HL-60 (cell line): ENCODE data around the gene API5.

Experiments
- DNase-seq, 2 experiments: peaks; one replicate each; pipeline ENCODE4 v3.0.0-alpha.2; 2010 to 2020; ENCODE audit warnings: low read depth in 1 of 2, low spot score in 1 of 2
- H3K27ac ChIP-seq: fragments of 250-450 bp; sonication (Bioruptor Pico); replicated peaks from 2 replicates; pipeline ENCODE4 v1.5.1; 2020; ENCODE audit warnings: mild to moderate bottlenecking, moderate library complexity
- H3K27me3 ChIP-seq: fragments of 250-450 bp; sonication (Bioruptor Pico); 2 replicates; pipeline ENCODE4 v1.5.1; 2021; ENCODE audit warnings: mild to moderate bottlenecking, moderate library complexity; ENCODE audit not compliant: insufficient read depth, poor library complexity, severe bottlenecking
- H3K4me3 ChIP-seq: replicated peaks from 2 replicates; pipeline ENCODE4 v1.5.1; 2011; ENCODE audit warnings: mild to moderate bottlenecking, control low read depth, low read length; ENCODE audit not compliant: insufficient read depth
- CTCF ChIP-seq: IDR thresholded peaks from one replicate; pipeline ENCODE4 v1.5.1; 2011; ENCODE audit warnings: low read length, control low read depth, inconsistent platforms; ENCODE audit not compliant: insufficient read depth
- GABPA ChIP-seq: IDR thresholded peaks from 2 replicates; pipeline ENCODE4 v1.6.1; 2012; ENCODE audit warnings: low read depth
- POLR2AphosphoS5 ChIP-seq: IDR thresholded peaks from 2 replicates; pipeline ENCODE4 v1.6.1; 2012; ENCODE audit warnings: low read depth
- SPI1 ChIP-seq: IDR thresholded peaks from 2 replicates; pipeline ENCODE4 v1.6.1; 2012; ENCODE audit warnings: low read depth, mild to moderate bottlenecking, borderline replicate concordance
- TF ChIP-seq, protein P1 (sequence below): IDR thresholded peaks from 2 replicates; pipeline ENCODE4 v1.6.1; 2012; ENCODE audit warnings: low read depth; ENCODE audit not compliant: insufficient replicate concordance

Gene API5

DNA sequence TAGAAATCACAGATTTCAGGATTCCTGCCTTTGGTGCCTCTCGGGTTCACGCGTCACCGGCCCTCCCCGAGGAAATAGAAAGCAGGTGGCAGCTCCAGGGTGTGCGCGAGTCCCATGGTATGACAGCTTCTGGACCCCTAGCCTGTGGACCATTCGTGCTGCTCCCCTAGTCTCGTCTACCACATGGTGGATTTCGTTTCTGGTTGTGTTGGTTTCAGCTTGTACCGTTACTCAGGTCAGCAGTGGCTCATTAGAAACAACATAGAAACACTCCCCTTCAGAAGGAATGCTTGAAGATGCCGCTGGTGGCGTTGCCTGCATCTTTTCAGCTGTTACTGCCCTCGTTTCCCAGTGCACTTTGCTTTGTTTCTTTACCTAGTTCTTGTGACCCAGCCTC, 47.6 kb downstream of the API5 start:
- H3K27ac ChIP-seq: peak overlapping the region; percentile 95

DNA sequence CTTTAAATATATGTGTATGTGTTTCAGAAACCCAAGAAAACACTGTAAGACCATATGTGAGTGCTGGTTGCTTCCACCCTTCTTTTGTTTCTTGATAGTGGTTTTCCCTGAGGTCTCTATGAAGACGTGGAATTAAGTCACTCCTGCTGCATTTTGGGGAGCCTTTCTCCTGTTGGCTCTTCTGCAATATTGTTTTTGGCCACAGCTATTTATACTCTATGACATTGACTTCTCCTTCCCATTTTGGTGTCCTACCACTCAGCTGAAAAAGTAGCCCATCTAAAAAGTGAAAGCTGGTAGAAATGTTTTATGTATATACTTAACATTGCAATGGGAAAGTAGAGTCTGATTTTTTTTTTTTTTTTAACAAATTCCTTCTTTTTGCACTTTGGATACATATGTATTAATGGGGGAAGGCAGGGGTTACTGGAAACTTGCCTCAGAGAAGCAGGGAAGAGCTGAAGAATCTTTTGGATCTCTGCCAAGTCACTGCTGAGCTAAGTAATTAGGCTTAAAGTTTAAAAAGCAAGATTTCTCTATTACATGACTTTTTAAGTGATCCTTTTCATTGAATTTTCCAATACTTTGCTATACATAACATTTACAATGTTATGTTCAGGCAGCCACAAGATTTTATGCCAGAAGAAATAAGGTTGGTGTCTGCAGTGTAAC, 48.7 kb downstream of the API5 start:
- Histone ChIP-seq H3K27ac (peak overlapping the region; percentile 95), H3K4me3 (peak overlapping the region; percentile 89), H3K27me3 (no peaks in the 10 kb centered on the region)
- TF ChIP-seq SPI1 (peak; percentile 37; the same call in 1 of the 2 replicates), POLR2AphosphoS5 (no peak)
- DNase-seq: peak in 1 of 2 experiments; percentile 26

More for the DNA sequence above, 47.6 kb downstream of the API5 start:
- DNase-seq: peak in 1 of 2 experiments; percentile 18
- no peak for TF ChIP-seq POLR2AphosphoS5
- TF ChIP-seq GABPA: no peak
- TF ChIP-seq CTCF: no peak
- TF ChIP-seq, protein P1, sequence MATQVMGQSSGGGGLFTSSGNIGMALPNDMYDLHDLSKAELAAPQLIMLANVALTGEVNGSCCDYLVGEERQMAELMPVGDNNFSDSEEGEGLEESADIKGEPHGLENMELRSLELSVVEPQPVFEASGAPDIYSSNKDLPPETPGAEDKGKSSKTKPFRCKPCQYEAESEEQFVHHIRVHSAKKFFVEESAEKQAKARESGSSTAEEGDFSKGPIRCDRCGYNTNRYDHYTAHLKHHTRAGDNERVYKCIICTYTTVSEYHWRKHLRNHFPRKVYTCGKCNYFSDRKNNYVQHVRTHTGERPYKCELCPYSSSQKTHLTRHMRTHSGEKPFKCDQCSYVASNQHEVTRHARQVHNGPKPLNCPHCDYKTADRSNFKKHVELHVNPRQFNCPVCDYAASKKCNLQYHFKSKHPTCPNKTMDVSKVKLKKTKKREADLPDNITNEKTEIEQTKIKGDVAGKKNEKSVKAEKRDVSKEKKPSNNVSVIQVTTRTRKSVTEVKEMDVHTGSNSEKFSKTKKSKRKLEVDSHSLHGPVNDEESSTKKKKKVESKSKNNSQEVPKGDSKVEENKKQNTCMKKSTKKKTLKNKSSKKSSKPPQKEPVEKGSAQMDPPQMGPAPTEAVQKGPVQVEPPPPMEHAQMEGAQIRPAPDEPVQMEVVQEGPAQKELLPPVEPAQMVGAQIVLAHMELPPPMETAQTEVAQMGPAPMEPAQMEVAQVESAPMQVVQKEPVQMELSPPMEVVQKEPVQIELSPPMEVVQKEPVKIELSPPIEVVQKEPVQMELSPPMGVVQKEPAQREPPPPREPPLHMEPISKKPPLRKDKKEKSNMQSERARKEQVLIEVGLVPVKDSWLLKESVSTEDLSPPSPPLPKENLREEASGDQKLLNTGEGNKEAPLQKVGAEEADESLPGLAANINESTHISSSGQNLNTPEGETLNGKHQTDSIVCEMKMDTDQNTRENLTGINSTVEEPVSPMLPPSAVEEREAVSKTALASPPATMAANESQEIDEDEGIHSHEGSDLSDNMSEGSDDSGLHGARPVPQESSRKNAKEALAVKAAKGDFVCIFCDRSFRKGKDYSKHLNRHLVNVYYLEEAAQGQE: no peak
- no peak for TF ChIP-seq SPI1
- H3K4me3 ChIP-seq: peak overlapping the region; percentile 89
- H3K27me3 ChIP-seq: no peaks in the 10 kb centered on the region

DNA sequence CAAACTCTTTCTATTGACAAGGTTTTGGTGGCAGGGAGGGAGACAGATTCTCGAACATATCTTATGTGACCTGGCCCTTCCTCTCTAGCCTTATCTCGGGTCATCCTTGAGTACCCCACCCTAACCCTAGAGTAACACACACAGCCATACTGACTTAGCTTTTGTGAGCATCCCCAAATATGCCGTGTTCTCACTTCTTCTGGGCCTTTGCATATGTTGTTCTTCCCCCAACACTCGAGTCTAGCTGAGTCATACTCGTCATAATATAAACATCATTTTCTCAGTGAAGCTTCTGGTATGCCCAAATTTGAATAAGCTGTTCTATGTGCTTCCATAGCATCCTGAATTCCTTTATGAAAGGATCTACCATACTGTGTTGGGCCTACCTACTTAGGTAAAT, 54.9 kb downstream of the API5 start:
- Histone ChIP-seq H3K4me3 (no peak overlapping the region), H3K27ac (no peak overlapping the region), H3K27me3 (no peaks in the 10 kb centered on the region)
- DNase-seq: no peak
- TF ChIP-seq SPI1 (no peak), GABPA (no peak), POLR2AphosphoS5 (no peak), CTCF (no peak)
- TF ChIP-seq, protein P1: no peak

GRCh38 chr11:43367382-43368178, 55.8 kb downstream of the API5 start:
- TF ChIP-seq, protein P1: no peak
- TF ChIP-seq CTCF (no peak), SPI1 (no peak), GABPA (no peak), POLR2AphosphoS5 (no peak)
- Histone ChIP-seq H3K4me3 (no peak overlapping the region), H3K27me3 (no peaks in the 10 kb centered on the region), H3K27ac (no peak overlapping the region)
- no peak for DNase-seq
